Measurements from ENCODE around the gene SLC35E1. TPM values are rescaled to one million over a fixed set of nuclear protein-coding genes. Genes with fewer than 3 reads are reported as not detected.

SLC35E1 gene
- total RNA-seq, 1 experiment from 2014 or later: 49.1 TPM

DNA sequence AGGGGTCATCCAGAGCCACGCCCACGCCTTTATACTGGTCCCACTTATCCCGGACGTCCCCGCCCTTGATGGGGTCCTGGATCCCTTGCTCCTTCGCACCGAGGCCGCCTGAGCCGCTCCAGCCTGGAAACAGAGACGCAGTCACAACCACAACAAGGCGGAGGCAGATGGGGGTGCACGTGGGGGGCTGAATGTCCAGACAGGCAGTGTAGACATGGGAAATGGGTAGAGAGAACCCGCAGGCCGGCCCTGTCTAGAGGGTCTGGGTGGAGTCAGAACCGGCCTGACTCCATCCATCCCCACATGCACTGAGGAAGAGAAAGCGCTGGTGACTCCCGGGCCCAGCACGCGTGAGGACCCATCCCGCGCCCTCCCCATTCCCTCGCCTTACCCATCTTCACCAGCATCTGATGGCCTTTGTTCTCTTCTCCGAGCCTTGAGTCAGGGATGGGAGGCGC is 53.0 kb downstream of the SLC35E1 start:
- RAD21 ChIA-PET (ENCODE audit: low non-redundant PET in 1 of 2, low total read pairs in 2 of 2, uncharacterized antibody in 2 of 2, unreplicated experiment in 2 of 2): no interaction called here
- Histone ChIP-seq H4K20me1 (ENCODE audit: insufficient read depth) (no peaks in the 10 kb centered on the region), H3K9me2 (ENCODE audit: insufficient read depth) (no peaks in the 10 kb centered on the region), H3K27me3 (ENCODE audit: insufficient read depth, low read length) (no peaks in the 10 kb centered on the region), H3K27ac (ENCODE audit: low read depth, low read length) (no peak overlapping the region), H3K9me3 (ENCODE audit: control insufficient read depth in 1 of 2, insufficient read depth in 1 of 2, low read depth in 1 of 2, low read length in 2 of 2) (no peaks in the 10 kb centered on the region), H2AFZ (ENCODE audit: low read depth, low read length, poor library complexity, severe bottlenecking) (no peak overlapping the region), H3K4me3 (replicated peaks in 1 of 2; ENCODE audit: low read depth in 1 of 2, low read length in 2 of 2) (no peak overlapping the region), H3K36me3 (ENCODE audit: control insufficient read depth in 1 of 2, insufficient read depth in 2 of 2, low read length in 2 of 2) (peaks cover 31 to 62% of the 10 kb centered on the region in 2 experiments; a peak in 3 of 4 replicates), H3K4me2 (ENCODE audit: low read length) (no peak overlapping the region), H3K4me1 (ENCODE audit: control insufficient read depth in 1 of 2, insufficient read depth in 2 of 2, low read length in 2 of 2) (no peaks in the 10 kb centered on the region), H3K79me2 (ENCODE audit: insufficient read depth, low read length) (no peaks in the 10 kb centered on the region; the same call in 1 of the 2 replicates), H3K9ac (ENCODE audit: low read length) (no peak overlapping the region)
- DNase-seq (ENCODE audit: low read depth, low spot score) (no peak), ATAC-seq (no peak)
- POLR2A ChIA-PET: no interaction called here
- TF ChIP-seq, protein P1, sequence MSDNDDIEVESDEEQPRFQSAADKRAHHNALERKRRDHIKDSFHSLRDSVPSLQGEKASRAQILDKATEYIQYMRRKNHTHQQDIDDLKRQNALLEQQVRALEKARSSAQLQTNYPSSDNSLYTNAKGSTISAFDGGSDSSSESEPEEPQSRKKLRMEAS (IDR thresholded peaks at IDR 0.05): no peak
- TF ChIP-seq SP1 (IDR thresholded peaks at IDR 0.05; ENCODE audit: low read depth) (no peak), JUND (IDR thresholded peaks at IDR 0.05) (no peak), RAD21 (IDR thresholded peaks at IDR 0.05; ENCODE audit: low read depth) (no peak), ELF1 (IDR thresholded peaks at IDR 0.05; ENCODE audit: borderline replicate concordance, low read depth) (no peak), ZNF274 (IDR thresholded peaks at IDR 0.05; ENCODE audit: low read depth, low read length) (no peak), YY1 (IDR thresholded peaks at IDR 0.05; ENCODE audit: extremely low read depth, insufficient replicate concordance, low read depth, low read length) (no peak), EZH2phosphoT487 (IDR thresholded peaks at IDR 0.05; ENCODE audit: borderline replicate concordance) (no peak), SIN3A (IDR thresholded peaks at IDR 0.05; ENCODE audit: low read depth) (no peak), POLR2AphosphoS5 (IDR thresholded peaks at IDR 0.05; ENCODE audit: low read depth, low read length) (no peak)
- TF ChIP-seq, protein P2, sequence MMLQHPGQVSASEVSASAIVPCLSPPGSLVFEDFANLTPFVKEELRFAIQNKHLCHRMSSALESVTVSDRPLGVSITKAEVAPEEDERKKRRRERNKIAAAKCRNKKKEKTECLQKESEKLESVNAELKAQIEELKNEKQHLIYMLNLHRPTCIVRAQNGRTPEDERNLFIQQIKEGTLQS (IDR thresholded peaks at IDR 0.05): no peak
- TF ChIP-seq, protein P3, sequence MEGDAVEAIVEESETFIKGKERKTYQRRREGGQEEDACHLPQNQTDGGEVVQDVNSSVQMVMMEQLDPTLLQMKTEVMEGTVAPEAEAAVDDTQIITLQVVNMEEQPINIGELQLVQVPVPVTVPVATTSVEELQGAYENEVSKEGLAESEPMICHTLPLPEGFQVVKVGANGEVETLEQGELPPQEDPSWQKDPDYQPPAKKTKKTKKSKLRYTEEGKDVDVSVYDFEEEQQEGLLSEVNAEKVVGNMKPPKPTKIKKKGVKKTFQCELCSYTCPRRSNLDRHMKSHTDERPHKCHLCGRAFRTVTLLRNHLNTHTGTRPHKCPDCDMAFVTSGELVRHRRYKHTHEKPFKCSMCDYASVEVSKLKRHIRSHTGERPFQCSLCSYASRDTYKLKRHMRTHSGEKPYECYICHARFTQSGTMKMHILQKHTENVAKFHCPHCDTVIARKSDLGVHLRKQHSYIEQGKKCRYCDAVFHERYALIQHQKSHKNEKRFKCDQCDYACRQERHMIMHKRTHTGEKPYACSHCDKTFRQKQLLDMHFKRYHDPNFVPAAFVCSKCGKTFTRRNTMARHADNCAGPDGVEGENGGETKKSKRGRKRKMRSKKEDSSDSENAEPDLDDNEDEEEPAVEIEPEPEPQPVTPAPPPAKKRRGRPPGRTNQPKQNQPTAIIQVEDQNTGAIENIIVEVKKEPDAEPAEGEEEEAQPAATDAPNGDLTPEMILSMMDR (IDR thresholded peaks at IDR 0.05 in 2 of 3, conservative IDR thresholded peaks at IDR 0.05 in 1 of 3; ENCODE audit: borderline replicate concordance in 1 of 3, insufficient read depth in 1 of 3, low read depth in 2 of 3, low read length in 2 of 3): no peak
- TF ChIP-seq, protein P4, sequence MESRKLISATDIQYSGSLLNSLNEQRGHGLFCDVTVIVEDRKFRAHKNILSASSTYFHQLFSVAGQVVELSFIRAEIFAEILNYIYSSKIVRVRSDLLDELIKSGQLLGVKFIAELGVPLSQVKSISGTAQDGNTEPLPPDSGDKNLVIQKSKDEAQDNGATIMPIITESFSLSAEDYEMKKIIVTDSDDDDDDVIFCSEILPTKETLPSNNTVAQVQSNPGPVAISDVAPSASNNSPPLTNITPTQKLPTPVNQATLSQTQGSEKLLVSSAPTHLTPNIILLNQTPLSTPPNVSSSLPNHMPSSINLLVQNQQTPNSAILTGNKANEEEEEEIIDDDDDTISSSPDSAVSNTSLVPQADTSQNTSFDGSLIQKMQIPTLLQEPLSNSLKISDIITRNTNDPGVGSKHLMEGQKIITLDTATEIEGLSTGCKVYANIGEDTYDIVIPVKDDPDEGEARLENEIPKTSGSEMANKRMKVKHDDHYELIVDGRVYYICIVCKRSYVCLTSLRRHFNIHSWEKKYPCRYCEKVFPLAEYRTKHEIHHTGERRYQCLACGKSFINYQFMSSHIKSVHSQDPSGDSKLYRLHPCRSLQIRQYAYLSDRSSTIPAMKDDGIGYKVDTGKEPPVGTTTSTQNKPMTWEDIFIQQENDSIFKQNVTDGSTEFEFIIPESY (IDR thresholded peaks at IDR 0.05; ENCODE audit: extremely low read depth, insufficient replicate concordance, low read length): no peak
- CTCF ChIA-PET: no interaction called here
- BruUV-seq (replicated peaks): no TSS peak
- intact Hi-C loops (cut with micrococcal nuclease): no loop called here
